ENCODE measurements around the gene KSR1. TPM values are rescaled to one million over a fixed set of nuclear protein-coding genes. Genes with fewer than 3 reads are reported as not detected.
A peak's percentile ranks its signal among the peaks of the same experiment; 100 is the strongest.

KSR1 gene
- total and polyA plus RNA-seq, 8 donors = 2.7 to 32.1 (median 13.6) TPM

GRCh38 chr17:27568216-27568615, 112.0 kb downstream of the KSR1 start:
- DNase-seq = no peak
- no peaks in the 10 kb centered on the region for H3K27me3 ChIP-seq
- H3K27ac ChIP-seq = no peak overlapping the region
- no peak overlapping the region for H3K4me3 ChIP-seq
- H3K4me1 ChIP-seq = peaks cover 0 to 14% (median 5%) of the 10 kb centered on the region in 4 donors
- no peak for TF ChIP-seq POLR2AphosphoS5 (IDR thresholded peaks at IDR 0.05)
- no peak for TF ChIP-seq CTCF (IDR thresholded peaks at IDR 0.05)
- TF ChIP-seq EP300 (IDR thresholded peaks at IDR 0.05) = no peak
- TF ChIP-seq POLR2A (IDR thresholded peaks at IDR 0.05) = no peak
- no peaks in the 10 kb centered on the region for H3K36me3 ChIP-seq
- intact Hi-C loops (cut with DNase I; ENCODE audit: low total_unique reads) = no loop called here
- WGBS, 5 donors = 93 to 95% (median 94%) methylated on average over 9 of the region's 9 CpGs
- no peaks in the 10 kb centered on the region for H3K9me3 ChIP-seq

GRCh38 chr17:27568811-27569210, 112.6 kb downstream of the KSR1 start:
- Histone ChIP-seq H3K9me3 (no peaks in the 10 kb centered on the region), H3K36me3 (no peaks in the 10 kb centered on the region), H3K4me1 (peaks cover 0 to 18% (median 5%) of the 10 kb centered on the region in 4 donors), H3K27ac (no peak overlapping the region), H3K4me3 (no peak overlapping the region), H3K27me3 (no peaks in the 10 kb centered on the region)
- 75 to 87% (median 83%) methylated on average over 5 of the region's 5 CpGs for WGBS, 5 donors
- DNase-seq = no peak
- intact Hi-C loops (cut with DNase I; ENCODE audit: low total_unique reads) = no loop called here
- TF ChIP-seq EP300 (IDR thresholded peaks at IDR 0.05) (no peak), CTCF (IDR thresholded peaks at IDR 0.05) (no peak), POLR2AphosphoS5 (IDR thresholded peaks at IDR 0.05) (no peak), POLR2A (IDR thresholded peaks at IDR 0.05) (no peak)

- TF ChIP-seq POLR2AphosphoS5 (IDR thresholded peaks at IDR 0.05) = no peak
- TF ChIP-seq CTCF (IDR thresholded peaks at IDR 0.05) = peak in 3 of 7 experiments; percentile 11 to 56 (median 29)
- peak in 1 of 2 donors; percentile 62 for DNase-seq
- no peaks in the 10 kb centered on the region for H3K36me3 ChIP-seq
- no peak overlapping the region for H3K27ac ChIP-seq
- no peak overlapping the region for H3K4me3 ChIP-seq
- no peaks in the 10 kb centered on the region for H3K9me3 ChIP-seq
- intact Hi-C loops (cut with DNase I; ENCODE audit: low total_unique reads) = no loop called here
- whole genome bisulfite sequencing, 5 donors = 86 to 91% (median 88%) methylated on average over 6 of the region's 6 CpGs
- peaks cover 0 to 22% (median 5%) of the 10 kb centered on the region in 4 donors for H3K4me1 ChIP-seq
- H3K27me3 ChIP-seq = no peaks in the 10 kb centered on the region
These were observed 113.0 kb downstream of the KSR1 start for GRCh38 chr17:27569257-27569722.

GRCh38 chr17:27569884-27570577, 113.8 kb downstream of the KSR1 start:
- TF ChIP-seq EP300 (IDR thresholded peaks at IDR 0.05) = no peak
- no peak for TF ChIP-seq POLR2A (IDR thresholded peaks at IDR 0.05)
- TF ChIP-seq CTCF (IDR thresholded peaks at IDR 0.05) = no peak
- no peak for TF ChIP-seq POLR2AphosphoS5 (IDR thresholded peaks at IDR 0.05)
- WGBS, 5 donors = 86 to 94% (median 93%) methylated on average over 7 of the region's 7 CpGs
- Histone ChIP-seq H3K27me3 (no peaks in the 10 kb centered on the region), H3K4me3 (no peak overlapping the region), H3K36me3 (no peaks in the 10 kb centered on the region), H3K4me1 (peaks cover 0 to 23% (median 5%) of the 10 kb centered on the region in 4 donors), H3K27ac (no peak overlapping the region), H3K9me3 (no peaks in the 10 kb centered on the region)
- intact Hi-C loops (cut with DNase I; ENCODE audit: low total_unique reads) = no loop called here
- DNase-seq = no peak
